EL (cell line): ENCODE data around the gene PRKCZ.
"Not testable (repeated sequence)": the region's sequence is repeated elsewhere in the genome, so short reads cannot be mapped to it uniquely, and the experiment has no call there.

ENCODE experiments used
- DNase-seq: peaks from one replicate; pipeline ENCODE4 v3.0.0-alpha.2; 2016

The PRKCZ gene

GRCh38 chr1:2104621-2105427 is 54.6 kb downstream of the PRKCZ start:
- DNase-seq: no peak

- DNase-seq: no peak
Measured at GRCh38 chr1:2105781-2106524, 55.7 kb downstream of the PRKCZ start.

- DNase-seq: no peak
Measured at GRCh38 chr1:2106659-2107405, 56.6 kb downstream of the PRKCZ start.

GRCh38 chr1:2107586-2108212 is 57.5 kb downstream of the PRKCZ start:
- no peak for DNase-seq

- peak; percentile 29 for DNase-seq
Measured at GRCh38 chr1:2108213-2108876, 58.1 kb downstream of the PRKCZ start.

- no peak for DNase-seq
Measured at GRCh38 chr1:2108877-2109580, 58.8 kb downstream of the PRKCZ start.

GRCh38 chr1:2109581-2110021 is 59.4 kb downstream of the PRKCZ start:
- DNase-seq: no peak

GRCh38 chr1:2110191-2110737 is 60.1 kb downstream of the PRKCZ start:
- DNase-seq: no peak

- no peak for DNase-seq
Measured at GRCh38 chr1:2110738-2111673, 60.8 kb downstream of the PRKCZ start.

GRCh38 chr1:2111674-2112035 is 61.4 kb downstream of the PRKCZ start:
- no peak for DNase-seq

- DNase-seq: no peak
Measured at GRCh38 chr1:2112280-2112701, 62.1 kb downstream of the PRKCZ start.

GRCh38 chr1:2113620-2114135 is 63.5 kb downstream of the PRKCZ start:
- no peak for DNase-seq

- DNase-seq: not testable (repeated sequence)
Measured at GRCh38 chr1:2114635-2115007, 64.4 kb downstream of the PRKCZ start.

- no peak for DNase-seq
Measured at GRCh38 chr1:2115008-2115641, 64.9 kb downstream of the PRKCZ start.

GRCh38 chr1:2115702-2116341 is 65.6 kb downstream of the PRKCZ start:
- DNase-seq: peak; percentile 28

- no peak for DNase-seq
Measured at GRCh38 chr1:2119886-2120285, 69.7 kb downstream of the PRKCZ start.

GRCh38 chr1:2121101-2121691 is 71.0 kb downstream of the PRKCZ start:
- DNase-seq: no peak

GRCh38 chr1:2121794-2122193 is 71.6 kb downstream of the PRKCZ start:
- not testable (repeated sequence) for DNase-seq
